GM21723 (cell line): Measurements from ENCODE around the gene MTERF2.

ENCODE experiments used
- ATAC-seq: cut with Tn5 transposase; IDR thresholded peaks from one replicate; pipeline ENCODE4 v1.9.1; 2021; ENCODE audit warnings: mild to moderate bottlenecking, moderate library complexity; ENCODE audit not compliant: unreplicated experiment

Gene MTERF2

DNA sequence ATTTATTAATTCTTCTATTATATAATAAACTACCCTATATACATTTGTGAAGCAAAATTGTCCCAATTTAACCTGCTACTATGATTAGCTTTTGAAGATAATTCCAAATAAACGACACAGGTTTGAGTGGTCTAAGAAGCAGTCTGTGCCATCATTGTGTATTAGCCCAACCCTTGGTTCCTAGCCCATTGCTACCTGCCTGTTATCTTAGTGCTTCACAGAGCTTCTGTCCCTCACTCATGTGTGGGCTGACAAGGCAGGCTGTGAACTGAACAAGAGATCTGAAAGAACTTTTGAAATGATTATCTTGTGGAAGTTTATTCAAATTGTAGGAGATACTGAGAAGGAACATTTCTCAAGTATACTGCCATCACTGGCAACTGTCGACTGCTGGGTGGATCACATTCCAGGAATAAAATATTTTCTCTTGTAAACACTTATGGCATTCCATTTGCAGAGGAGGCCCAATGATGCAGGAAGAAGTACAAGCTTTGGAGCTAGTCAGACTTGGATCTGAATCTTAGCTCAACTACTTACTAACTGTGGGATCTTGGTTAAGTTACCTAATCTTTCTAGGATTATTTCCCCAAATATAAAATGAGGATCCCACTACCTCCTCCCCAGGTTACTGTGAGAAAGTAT, 7.8 kb upstream of the MTERF2 start:
- no peak for ATAC-seq

GRCh38 chr12:106987846-106988245, 900 bp upstream of the MTERF2 start:
- no peak for ATAC-seq

DNA sequence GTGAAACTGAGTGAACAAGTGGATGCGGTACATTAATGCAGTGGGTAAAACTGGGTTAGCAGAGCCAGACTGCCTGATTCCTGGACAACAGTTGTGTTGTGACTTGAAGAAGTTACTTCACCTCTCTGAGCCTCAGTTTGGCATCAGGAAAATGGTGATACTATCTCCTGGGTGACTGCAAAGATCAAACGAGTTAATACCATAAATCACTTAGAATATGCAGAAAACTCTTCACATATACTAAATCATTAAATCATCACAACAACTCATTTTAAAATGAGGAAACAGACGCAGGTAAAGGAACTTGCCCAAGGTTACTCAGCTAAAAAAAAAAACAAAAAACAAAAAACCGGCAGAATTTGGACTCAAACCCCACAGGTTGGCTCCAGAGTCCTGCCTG, 811 bp downstream of the MTERF2 start:
- no peak for ATAC-seq

GRCh38 chr12:106985479-106985878, 1.5 kb downstream of the MTERF2 start:
- no peak for ATAC-seq

- no peak for ATAC-seq
Measured at GRCh38 chr12:106984588-106985137, 2.3 kb downstream of the MTERF2 start.

- no peak for ATAC-seq
Measured at GRCh38 chr12:106982229-106982628, 4.7 kb downstream of the MTERF2 start.

- no peak for ATAC-seq
Measured at GRCh38 chr12:106981788-106982187, 5.2 kb downstream of the MTERF2 start.

GRCh38 chr12:106980944-106981343, 6.0 kb downstream of the MTERF2 start:
- no peak for ATAC-seq

GRCh38 chr12:106978035-106978800, 8.7 kb downstream of the MTERF2 start:
- no peak for ATAC-seq

GRCh38 chr12:106976668-106977067, 10.3 kb downstream of the MTERF2 start:
- ATAC-seq: no peak

DNA sequence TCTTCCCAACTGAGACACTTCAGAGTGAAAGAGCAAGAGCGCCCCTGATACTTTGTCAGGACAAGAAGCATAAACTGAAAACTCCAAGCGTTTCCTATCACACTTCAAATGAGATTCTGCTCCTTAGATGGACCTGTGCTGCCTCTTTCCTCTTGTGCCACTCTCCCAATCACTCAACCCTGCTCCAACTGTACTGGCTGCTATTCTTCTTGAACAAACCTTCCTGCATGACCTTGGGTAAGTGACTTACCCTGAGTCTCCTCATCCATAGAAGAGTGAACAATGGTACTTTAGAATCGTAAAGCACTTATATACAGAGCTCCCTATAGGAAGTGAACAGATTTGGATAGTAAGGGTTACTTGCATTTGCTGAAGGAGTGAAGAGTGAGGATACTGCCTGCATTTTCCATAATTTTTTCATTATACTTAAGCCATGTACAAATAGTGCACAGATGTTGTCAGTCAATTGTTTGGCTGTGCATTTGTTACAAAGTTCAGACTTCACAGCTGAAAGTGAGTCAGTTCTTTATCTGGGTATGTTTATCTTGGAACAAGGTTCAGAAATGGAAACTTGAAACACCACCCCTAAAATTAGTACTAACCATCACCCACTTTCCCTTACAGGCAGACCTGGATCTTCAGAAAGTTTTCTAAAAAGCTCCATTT, 10.8 kb downstream of the MTERF2 start:
- no peak for ATAC-seq

DNA sequence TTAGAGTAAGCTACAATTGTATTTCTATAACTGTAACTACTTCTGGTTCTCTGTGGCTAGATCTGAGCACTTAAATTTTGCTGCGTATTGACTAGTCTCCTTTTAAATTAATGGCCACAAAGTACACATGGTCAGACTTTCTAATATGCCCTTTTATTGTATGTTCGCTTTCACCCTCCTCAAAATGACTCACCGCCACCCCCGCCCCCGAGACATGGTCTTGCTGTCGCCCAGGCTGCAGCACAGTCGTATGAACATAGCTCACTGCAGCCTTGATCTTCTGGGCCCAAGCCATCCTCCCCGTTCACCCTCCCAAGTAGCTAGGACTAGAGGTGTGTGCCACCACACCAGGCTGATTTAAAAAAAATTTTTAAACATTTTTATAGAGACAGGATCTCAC, 11.8 kb downstream of the MTERF2 start:
- no peak for ATAC-seq

DNA sequence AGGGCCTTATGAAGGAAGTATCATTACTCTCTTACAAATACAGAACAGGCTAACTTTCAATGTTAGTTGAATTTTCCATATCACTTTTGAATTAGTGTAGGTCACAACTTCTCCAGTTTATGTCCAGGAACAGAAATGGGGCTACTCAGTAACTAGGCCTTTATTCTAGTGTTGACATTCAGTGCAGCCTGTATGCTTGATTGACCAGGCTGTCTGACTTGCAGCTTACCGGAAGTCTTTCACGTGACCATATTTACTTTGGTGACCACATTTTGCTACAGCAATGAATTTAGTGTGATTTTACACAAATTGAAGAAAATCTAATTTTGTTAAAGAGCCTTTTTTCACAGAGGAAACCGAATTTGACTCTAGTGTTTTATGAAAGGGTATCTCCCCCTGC, 12.4 kb downstream of the MTERF2 start:
- no peak for ATAC-seq

GRCh38 chr12:106973545-106973944, 13.4 kb downstream of the MTERF2 start:
- ATAC-seq: no peak

DNA sequence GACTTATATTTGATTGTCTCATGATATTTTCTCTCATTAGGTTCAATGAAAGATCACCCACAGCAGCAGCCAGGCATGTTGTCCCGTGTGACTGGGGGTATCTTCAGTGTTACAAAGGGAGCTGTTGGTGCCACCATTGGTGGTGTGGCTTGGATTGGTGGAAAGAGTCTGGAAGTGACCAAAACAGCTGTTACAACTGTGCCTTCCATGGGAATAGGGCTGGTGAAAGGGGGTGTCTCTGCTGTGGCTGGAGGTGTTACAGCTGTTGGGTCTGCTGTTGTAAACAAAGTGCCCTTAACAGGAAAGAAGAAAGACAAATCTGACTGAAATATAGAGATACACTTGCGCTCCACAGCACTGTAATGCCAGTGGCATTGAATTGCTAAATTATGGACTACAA, 15.9 kb downstream of the MTERF2 start:
- ATAC-seq: no peak

GRCh38 chr12:106964526-106964925, 22.4 kb downstream of the MTERF2 start:
- ATAC-seq: no peak

DNA sequence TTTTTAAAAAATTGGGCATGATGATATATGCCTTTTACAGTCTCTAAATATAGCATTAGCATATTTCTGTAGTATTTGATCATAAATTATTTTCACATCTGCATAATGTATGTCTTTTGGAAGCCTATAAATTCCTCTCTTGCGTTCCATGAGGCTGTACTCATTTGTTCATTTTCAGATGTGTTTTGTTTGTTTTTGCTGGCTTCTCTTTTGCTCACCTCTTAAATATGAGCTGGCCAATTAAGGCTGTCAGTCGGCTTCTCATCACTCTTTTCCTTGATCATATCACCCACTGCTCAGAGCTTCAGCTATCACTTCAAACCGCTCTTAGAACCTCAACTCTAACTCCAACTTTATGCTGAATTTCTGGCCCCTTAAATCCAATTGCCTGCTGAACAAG, 24.7 kb downstream of the MTERF2 start:
- ATAC-seq: no peak

GRCh38 chr12:106960443-106960842, 26.5 kb downstream of the MTERF2 start:
- ATAC-seq: no peak

GRCh38 chr12:106957583-106957982, 29.4 kb downstream of the MTERF2 start:
- no peak for ATAC-seq

GRCh38 chr12:106956048-106956578, 30.8 kb downstream of the MTERF2 start:
- ATAC-seq: peak; percentile 48

GRCh38 chr12:106955377-106956047, 31.4 kb downstream of the MTERF2 start, which contains the start of gene TMEM263:
Gene TMEM263 (plus strand): TSS chr12:106955907. CDS start chr12:106967117, 11,210 bp downstream.
- ATAC-seq: peak; percentile 80
